Mammary microvascular endothelial cell (primary cell): ENCODE measurements around the gene NPIPA1. TPM values are rescaled to one million over a fixed set of nuclear protein-coding genes. Genes with fewer than 3 reads are reported as not detected.

Source experiments
- total RNA-seq: library from RNA; depleted of rRNA; stranded (reverse); fragments of >200 nt; gene quantifications from 2 replicates; pipeline ENCODE4 v1.2.3, GENCODE V29; 2015

NPIPA1 gene
- total RNA-seq: 5.9 and 11.8 TPM in 2 replicates

GRCh38 chr16:14937143-14937542 lies at the start of gene NPIPA1:
Gene NPIPA1 (plus strand): TSS chr16:14937443. CDS start chr16:14937443, 0 bp downstream.

DNA sequence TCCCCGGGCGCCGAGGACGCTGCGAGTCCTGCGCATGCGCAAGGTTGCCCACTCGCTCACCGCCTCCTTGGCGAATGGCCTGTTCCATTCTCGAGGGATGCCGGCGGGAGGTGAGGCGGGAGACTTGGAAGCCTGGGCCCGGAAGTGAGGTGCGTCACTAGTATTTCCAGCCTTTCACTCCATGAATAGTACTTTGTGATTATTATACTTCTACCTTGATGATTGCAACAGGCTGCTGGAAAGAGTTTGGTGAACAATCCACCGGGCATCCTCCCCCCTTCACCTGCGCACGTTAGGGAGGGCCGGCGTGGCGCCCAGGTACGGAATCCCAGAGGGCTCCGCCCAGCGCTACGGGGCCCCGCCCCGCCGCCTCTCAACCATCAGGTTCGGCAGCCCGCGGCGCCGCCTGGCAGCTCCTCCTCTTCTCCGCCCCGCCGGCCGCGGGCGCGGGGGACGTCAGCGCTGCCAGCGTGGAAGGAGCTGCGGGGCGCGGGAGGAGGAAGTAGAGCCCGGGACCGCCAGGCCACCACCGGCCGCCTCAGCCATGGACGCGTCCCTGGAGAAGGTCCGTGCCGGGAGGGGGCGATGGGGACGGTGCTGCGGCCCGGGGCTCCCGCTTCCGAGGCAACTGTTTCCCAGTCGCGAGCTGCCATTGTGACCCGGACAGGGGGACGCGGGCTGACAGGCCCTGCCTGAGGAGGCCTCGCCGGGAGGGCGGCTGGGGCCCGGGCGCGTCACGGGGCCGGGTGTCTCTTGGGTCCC lies 37.6 kb downstream of the NPIPA1 start, which contains the start of gene PDXDC1:
Gene PDXDC1 (plus strand): TSS at position 371 of the 762 bp plus-strand sequence. CDS start 174 bp downstream, at position 545.

Other genes starting within 250 kb of the NPIPA1 start
- gene PLA2G10, start 243.1 kb upstream of the NPIPA1 start, total RNA-seq: not detected in 2 replicates
- gene NPIPA3, start 234.0 kb upstream of the NPIPA1 start, total RNA-seq: 0.33 TPM in 1 of 2 replicates, not detected in the other
- gene NPIPA2, start 194.9 kb upstream of the NPIPA1 start, total RNA-seq: 0.33 TPM in 1 of 2 replicates, not detected in the other
- 68.8 and 80.9 TPM in 2 replicates for gene NOMO1, start 103.7 kb upstream of the NPIPA1 start, total RNA-seq
- gene PDXDC1, start 37.6 kb downstream of the NPIPA1 start, total RNA-seq: 46.2 and 47.4 TPM in 2 replicates
- gene NTAN1, start 118.6 kb downstream of the NPIPA1 start, total RNA-seq: 123 and 125 TPM in 2 replicates
- 27.8 and 29.3 TPM in 2 replicates for gene RRN3, start 156.8 kb downstream of the NPIPA1 start, total RNA-seq